Embryonic facial prominence (tissue), 1 donor: Measurements from ENCODE around the gene NR2F1-AS1.
"Not testable (repeated sequence)": the region's sequence is repeated elsewhere in the genome, so short reads cannot be mapped to it uniquely, and the experiment has no call there.

Experiments used
- DNase-seq: peaks from one replicate; pipeline ENCODE4 v3.0.0-alpha.2; 2016; ENCODE audit errors: extremely low spot score

Gene NR2F1-AS1

DNA sequence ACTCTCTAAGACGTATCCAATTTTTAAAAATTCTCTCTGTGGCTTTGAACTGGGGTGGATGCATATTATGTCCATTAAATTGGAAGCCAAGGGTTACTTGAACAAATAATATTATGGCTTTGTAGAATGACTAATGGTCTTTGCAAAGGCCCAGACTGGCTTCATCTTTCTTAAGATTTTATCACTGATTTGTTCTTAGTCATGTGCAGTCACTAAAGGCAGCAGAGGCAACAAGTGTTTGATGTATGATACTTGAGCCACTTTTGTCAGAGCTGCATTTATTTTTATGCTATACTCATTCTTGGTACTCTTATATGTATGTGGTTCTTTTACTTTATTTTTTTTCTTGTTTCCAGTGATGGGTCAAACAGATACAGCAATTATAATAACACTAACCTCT is 152.2 kb downstream of the NR2F1-AS1 start:
- no peak for DNase-seq

DNA sequence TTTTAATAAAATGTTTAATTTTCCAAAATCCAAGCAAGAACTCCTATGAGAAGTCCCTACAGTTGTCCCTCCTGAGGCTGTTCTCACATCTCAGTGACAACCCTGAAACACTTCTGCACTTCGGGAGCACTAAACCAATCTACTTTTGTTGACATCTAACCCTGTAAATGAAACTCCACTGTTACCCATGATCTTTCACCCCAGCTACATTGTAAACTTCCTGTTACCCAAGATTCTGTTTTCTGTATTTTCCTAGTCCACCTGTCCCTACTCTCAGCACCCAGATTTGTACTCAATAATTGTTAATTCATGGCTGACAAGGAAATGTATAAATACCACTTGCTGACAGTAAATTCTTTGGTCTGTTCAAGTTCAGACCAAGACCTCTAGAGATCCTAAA is 153.7 kb downstream of the NR2F1-AS1 start:
- DNase-seq = no peak

DNA sequence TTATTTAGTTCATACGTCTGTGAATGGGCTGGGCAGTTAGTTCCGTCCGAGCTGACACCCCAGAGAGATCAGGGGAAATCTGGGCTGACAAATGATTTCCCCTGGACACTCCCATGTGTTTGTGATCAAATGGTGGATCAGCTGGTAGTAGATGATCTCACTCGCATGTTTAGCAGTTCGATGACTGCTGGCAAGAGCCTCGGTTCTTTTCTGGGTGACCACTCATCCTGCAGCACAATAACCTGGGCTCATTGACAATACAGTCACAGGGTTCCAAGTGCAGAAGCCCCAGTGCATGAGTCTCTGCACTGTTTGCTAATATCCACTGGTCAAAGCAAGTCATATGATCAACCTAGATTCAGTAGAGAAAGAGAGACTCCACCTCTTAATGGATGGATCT is 155.9 kb downstream of the NR2F1-AS1 start:
- DNase-seq = no peak

DNA sequence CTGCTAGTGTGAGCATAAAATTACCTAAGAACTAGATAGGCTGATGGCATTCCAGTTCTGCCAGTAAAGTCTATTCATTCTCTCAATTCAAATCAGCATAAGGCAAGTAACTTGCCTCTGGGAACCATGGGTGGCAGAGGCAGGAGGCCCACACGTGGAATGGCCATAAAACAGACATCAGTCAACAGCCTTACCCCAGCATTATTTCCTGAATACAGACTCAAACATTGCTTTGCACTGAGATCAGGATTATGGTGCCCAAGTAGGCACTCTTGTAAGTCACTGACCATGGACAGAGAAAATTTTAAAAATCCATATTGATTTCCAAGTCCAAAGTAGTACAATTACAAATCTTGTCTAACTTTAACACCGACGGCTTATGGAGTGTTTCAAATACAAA is 157.7 kb downstream of the NR2F1-AS1 start:
- DNase-seq = no peak

DNA sequence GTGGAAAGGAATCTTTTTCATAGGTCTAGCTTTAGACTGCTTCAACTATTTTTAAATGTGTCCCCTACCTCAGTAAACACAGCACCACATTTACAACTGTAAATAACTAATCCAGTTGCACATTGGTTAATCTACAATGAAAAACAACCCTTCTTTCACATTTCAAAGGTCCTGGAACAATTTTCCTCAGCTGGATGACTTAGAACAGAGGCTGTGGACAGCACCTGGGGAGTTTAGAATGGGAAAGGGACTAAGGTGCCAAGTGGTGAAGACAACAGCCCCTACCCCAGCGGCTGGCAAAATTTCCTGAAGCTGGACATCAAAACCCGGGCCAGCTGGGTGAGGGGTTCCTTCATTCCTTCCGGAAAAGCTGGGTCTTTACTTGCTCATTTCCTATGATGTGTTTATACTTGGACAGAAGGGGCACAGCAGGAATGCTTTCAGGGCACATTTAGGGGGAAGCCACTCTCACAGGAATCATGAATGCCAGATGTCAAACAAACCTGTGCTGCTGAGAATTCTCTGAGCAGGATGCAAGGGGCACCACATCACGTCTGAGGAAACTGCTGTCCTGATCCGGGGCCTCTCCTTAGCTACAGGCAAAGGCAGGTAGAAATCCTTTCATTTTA is 158.3 kb downstream of the NR2F1-AS1 start:
- no peak for DNase-seq

DNA sequence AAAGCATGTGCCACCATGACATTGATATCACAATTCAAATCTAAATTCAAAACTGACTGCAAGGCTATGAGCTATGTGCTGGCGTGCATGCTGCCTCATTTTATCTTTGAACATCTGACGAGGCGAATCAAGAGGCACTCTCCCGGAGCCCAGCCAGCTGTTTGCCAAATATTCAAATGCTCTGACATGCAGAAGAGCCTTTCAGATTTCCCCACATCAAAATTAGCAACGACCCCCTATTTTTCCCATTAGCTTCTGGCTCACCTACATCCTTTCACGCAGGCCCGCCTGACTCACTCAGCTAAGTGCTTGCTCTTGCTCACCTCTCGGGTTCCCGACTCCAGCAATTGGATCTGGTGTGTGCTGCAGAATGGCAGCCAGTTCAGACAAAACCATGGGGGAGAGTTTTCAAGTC is 159.0 kb downstream of the NR2F1-AS1 start:
- no peak for DNase-seq

DNA sequence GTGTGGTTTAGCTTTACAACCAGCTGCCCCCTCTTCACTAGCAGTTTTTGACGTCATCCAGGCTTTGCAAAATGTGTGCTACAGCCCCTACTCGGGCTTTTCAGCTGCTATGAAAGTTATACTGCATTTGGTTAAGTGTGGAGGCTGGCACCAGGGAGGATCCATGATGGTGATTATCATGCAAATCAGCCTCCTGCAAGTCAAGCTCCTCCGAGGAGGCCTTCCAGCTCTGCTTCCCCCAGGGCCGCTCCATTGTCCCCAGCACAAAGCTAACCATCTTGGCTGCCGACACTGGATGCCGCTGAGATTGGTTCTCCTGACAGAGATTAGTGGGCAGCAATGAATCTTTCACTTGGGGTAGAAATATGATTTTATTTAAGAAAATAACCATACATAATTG is 159.6 kb downstream of the NR2F1-AS1 start:
- no peak for DNase-seq

DNA sequence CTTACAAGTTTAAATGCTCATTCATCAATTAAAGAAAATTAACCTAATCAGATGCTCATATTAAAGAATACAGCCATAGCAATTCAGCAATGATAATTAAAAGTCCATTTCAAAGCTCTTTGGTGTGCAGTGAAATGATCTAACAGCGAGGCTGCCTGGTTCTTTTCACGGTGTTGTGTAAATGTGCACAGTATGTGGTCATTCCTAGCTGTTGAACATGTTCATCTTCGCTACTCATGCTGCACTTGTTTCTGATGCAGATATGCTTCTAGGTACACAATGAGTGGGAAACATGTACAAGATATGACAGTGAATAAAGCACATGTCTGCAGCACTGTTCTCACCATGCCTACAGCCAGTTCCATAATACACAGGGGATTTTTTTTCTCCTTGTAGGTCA is 163.5 kb downstream of the NR2F1-AS1 start:
- DNase-seq = no peak

DNA sequence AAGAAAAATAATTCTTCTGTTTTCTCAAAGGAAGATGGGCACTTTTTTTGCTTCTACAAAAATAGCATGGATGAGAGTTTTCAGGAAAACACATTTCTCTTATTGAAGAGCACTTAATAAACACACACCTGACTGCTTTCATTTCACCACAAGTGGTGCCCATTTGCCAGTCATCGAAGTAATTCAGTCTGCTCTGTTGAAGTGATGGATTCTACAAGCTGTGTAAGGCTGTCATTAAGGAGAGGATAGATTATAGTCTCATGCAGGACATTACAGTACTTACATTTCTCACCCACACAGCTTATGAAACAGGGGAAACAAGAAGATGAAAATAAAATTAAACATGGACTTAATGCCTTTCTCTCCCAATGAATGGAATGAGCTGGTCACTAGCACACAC is 165.2 kb downstream of the NR2F1-AS1 start:
- DNase-seq = no peak

DNA sequence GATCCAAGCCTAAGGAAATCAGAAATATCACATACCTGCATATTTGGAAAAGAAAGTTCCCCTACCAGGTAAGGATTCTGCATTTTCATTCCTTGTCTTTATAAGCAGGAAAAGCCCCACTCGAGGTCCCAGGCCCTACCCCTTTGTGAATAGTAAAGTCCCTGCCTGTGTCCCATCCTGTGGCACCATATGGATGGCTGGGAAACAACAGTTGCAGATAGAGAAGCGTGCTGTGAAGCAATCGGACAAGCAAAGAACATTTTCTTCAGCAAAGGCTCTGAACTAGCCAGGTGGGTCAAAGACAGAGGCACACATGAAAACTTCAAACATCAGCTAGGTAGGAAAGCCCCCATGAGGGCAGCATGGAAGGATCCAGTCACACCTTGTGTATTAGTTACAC is 169.3 kb downstream of the NR2F1-AS1 start:
- no peak for DNase-seq

DNA sequence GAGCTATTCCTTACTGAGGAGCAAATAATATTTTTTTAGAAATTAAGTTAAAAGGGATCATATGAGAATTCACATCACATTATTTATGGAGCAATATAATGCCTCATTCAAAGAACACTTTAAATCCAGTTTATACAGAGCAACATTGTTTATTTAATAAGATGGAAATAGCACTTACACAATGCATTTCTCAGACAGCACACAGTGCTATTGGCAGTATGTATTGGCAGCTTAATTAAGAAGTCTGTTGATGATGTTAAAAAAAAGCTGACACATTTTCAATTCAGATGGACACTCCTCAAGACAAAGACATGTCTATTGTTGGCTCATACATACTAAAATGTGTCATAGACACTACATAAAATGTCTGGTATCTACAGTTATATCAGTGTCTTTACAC is 171.3 kb downstream of the NR2F1-AS1 start:
- no peak for DNase-seq

DNA sequence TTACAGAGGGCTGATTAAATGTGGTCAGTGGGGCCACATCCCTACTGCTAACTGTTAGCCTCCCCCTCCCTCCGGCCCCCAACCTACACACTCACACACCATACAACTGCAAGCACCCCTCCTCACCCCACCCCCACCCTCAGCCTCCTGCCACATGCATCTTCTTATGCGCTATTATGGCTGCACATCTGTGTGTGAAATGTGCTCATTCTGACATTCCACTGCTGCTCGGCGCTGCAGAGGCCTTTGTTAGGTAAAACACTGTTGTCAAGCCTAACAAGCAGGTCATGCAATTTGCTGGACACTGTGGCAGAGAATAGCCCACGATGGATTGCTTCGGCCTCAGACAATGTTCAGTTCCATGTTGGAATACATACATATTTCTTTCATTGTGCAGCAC is 173.6 kb downstream of the NR2F1-AS1 start:
- no peak for DNase-seq

DNA sequence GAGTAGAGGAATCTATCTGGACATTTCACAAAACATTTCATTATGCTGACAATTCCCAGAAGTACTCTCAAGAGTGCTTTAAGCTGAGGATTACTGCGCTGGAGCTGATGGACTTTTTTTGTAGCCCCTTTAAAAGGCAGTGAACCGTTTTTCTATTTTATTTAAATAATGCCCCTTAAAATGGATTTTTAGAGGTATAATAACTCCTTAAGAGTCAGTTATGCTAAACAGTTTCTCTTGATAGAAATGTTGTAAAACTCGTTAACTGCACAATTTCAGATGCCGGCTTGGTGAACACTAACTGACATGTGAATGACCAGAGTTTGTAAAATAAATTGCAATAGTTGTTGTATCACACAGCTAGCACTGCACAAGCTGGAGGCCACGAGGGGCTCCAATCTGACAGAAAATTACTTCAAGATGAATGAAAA is 174.0 kb downstream of the NR2F1-AS1 start:
- DNase-seq = no peak

DNA sequence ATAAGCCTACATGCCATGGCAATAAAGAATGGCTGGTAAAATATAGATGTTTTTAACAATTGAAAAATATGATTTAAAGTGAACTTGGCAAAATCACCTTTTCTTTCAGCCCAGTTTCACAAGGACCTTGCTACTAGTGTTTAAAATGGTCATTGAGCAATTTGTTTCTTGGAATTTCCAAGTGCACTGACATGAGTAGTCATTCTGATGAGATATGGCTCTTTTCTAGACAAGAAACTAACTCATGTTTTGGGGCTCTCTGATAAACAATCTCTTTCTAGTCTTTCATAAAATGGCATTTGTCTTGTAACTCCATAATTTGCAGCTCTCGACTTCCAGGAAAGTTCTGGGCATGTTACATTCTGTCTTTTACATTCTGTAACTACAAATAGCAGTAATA is 176.8 kb downstream of the NR2F1-AS1 start:
- DNase-seq = no peak

DNA sequence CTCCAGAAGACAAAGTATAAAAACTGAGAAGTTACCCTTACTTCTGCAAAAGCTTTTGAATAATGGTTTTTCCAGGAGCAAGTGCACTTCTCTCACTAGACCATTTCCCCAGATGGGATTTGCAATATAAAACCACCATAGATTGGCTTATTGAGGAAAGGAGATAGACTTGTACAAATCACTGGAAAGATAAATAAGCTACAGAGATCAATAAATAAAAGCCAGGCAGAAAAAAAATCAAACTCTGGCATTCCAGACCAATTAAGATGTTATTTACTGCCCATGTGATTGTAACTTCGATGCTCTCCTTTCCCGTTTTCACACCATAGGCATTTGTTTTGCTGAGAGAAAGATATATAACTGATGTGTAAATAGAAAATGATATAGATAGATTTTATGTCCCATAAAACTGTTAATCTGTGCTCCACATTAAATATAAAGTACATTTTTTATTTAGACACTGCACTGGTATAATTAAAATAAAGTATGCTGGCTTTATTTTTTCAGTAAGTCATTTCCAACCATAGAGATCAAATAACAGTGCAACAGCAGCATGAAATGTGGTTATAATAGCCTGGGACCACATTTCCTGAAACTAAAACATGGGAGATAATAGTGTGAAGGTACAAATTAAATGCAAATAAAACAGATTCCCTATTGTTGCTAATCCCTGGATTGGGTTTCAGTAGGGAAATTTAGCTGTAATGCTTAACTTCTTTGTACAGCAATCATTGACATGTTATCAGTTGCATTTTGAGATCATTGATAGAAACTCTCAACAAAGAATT is 177.7 kb downstream of the NR2F1-AS1 start:
- DNase-seq = no peak

DNA sequence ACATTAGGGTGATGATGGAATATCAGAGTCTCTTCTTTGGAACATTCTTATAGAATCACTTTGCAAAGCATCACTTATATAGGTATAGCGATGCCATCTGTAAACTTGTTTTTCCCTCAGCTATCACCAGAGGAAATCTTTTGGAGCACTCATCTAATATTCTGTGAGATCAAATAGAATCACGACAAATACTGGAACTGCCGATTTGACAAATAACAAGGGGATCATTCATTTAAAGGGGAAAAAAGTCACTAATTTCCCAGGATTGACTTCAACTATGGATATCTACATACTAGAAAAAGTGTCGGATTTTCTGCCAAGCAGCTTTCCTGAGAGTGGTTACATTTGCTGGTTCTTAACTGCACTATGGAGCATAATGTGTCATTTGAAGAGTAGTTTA is 178.6 kb downstream of the NR2F1-AS1 start:
- no peak for DNase-seq

DNA sequence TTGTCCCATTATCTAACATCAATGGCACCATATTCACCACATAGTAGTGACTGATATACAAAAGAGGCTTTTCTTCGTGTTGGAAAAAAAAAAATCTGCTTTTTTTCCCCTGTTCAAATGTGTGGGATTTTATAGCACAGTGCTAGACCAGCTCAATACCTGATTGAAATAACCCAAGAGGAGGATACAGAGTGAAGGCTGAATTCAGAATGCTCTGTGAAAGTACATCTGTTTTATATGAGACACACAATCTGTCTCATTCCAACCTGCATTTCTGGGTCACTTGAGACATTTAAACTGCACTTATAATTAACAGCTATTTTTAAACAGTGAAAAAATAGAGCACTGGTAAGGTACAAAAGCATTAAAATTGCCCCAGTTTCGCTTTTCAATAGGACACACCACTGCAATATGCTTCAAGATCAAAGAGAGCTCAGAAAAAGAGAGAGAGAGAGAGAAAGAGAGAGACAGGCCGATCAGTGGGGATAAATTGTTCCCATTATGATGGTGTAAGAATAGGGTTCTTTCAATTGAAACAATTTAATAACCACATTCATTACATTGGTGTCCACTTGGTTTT is 179.3 kb downstream of the NR2F1-AS1 start:
- DNase-seq = no peak

DNA sequence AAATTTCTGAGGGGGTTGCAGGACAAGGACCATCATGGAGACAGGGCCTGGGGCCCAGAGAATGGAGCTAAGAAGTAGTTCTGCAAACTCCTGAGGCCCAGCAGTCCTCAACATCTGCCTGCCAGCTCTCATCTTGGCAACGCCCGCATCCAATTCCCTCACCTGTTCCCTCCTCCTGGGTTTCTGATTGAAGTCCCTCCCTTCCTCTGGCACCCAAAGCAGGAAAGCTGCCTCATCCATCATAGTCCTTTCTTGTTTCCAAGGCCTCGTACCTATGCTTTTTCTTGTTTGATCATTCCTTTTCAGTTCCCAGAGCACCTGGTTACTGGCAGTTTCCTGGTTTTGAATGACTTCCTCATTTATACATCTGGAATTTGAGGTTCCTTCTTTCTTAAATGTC is 181.3 kb downstream of the NR2F1-AS1 start:
- DNase-seq = no peak

DNA sequence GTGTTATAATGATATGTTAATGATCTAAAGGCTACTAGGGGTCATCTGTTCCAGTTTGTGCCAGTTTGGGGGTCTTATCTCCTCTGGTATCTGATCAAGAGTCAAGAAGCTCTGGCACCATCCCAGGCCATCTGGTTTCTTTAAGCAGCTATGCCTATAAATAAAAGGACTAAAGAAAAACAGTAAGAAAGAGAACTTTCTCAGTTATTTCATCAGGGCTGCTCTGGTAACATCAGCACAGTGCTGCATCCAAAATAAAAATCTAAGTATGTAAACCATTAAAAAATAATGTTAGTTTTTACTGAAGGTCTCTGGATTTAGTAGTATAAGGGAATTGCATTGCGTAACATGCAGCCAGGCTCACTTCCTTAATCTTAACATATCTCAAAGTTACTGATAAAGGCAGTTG is 185.0 kb downstream of the NR2F1-AS1 start:
- DNase-seq = no peak

DNA sequence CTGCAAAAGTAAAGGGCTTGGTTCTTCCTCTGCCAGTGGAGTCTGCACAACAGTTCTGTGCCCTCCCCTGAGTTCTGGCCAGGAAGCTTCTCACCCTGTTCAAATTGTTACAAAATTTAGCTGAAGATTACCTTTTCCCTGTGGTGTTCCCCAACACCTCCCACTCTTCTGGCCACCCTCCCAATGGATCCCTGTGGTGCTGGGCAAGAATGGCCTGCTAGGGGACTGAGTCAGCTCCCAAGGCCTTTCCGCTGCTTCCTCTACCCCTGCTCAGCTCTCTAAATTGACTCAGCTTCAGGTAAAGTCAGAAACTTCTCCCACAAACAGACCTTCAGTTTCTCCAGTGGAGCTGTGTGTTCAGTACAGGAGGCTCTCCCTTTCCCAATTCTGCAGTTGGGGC is 186.0 kb downstream of the NR2F1-AS1 start:
- DNase-seq = no peak

DNA sequence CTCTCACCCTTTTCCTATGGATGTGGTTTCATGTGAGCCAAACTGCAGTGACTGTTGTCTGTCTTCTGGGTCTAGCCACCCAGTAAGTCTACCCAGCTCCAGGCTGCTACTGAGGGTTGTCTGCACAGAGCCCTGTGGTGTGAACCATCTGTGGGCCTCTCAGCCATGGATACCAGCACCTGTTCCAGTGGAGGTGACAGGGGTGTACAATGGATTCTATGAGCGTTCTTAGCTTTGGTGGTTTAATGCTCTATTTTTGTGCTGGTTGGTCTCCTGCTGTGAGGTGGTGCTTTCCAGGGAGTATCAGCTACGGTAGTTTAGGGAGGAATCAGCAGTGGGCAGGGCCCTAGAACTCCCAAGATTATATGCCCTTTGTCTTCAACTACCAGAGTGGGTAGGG is 186.7 kb downstream of the NR2F1-AS1 start:
- no peak for DNase-seq

DNA sequence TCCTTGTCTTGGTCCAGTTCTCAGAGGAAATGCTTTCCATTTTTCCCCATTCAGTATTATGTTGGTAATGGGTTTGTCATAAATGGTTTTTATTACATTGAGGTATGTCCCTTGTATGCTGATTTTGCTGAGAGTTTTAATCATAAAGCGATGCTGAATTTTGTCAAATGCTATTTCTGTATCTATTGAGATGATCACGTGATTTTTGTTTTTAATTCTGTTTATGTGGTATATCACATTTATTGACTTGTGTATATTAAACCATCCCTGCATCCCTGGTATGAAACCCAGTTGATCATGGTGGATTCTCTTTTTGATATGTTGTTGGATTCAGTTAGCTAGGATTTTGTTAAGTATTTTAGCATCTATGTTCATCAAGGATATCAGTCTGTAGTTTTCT is 189.8 kb downstream of the NR2F1-AS1 start:
- not testable (repeated sequence) for DNase-seq

DNA sequence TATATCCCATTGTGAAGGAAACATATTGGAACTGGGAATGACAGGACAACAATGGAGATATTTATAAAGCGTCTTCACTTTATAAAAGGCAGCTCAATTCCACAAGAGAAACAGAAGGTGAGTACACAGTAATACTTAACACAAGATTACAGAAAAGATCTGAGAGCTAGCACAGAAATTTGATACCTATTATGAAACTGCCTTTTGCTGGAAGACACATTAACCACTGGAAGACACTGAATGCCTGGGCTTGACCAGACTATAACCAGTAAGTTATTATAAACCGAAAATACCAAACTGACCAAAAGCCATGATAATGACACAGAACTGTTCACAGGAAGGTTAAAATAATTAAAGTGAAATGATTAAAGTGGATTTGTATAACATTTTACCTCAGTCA is 195.4 kb downstream of the NR2F1-AS1 start:
- DNase-seq = no peak
